Activated naive CD8-positive, alpha-beta T cell treated with anti-CD3 and anti-CD28 coated beads, Interleukin-2, amount 10 ng/mL, durations not matched to agents 7 days and 5 days (primary cell): ENCODE data around the gene THAP2. TPM values are rescaled to one million over a fixed set of nuclear protein-coding genes. Genes with fewer than 3 reads are reported as not detected.

Experiments used
- ATAC-seq: fragments of 150-1000 bp; cut with Tn5 transposase; one replicate; pipeline ENCODE4 v1.10.0; 2021; ENCODE audit warnings: low read depth, moderate library complexity
- POLR2A ChIA-PET: fragments of 350-600 bp; sonication (Branson Sonifier 250); formaldehyde crosslinking; loops from one replicate; lab custom pipeline; 2021; ENCODE audit warnings: antibody characterized with exemption; lab: Charles Lee
- DNase-seq: peaks from one replicate; pipeline ENCODE4 v3.0.0; 2021
- H3K27ac Mint-ChIP-seq: one replicate; pipeline ENCODE4 v1.8.0; 2022; ENCODE audit warnings: mild to moderate bottlenecking, mixed read lengths
- H3K27me3 Mint-ChIP-seq: one replicate; pipeline ENCODE4 v1.8.0; 2022; ENCODE audit warnings: mild to moderate bottlenecking, moderate library complexity, mixed read lengths
- H3K36me3 Mint-ChIP-seq: one replicate; pipeline ENCODE4 v1.8.0; 2021; ENCODE audit warnings: mild to moderate bottlenecking, mixed read lengths
- H3K4me1 Mint-ChIP-seq: one replicate; pipeline ENCODE4 v1.8.0; 2021; ENCODE audit warnings: mixed read lengths
- H3K4me3 Mint-ChIP-seq: one replicate; pipeline ENCODE4 v1.8.0; 2022; ENCODE audit warnings: mild to moderate bottlenecking, moderate library complexity, mixed read lengths
- H3K9me3 Mint-ChIP-seq: one replicate; pipeline ENCODE4 v1.8.0; 2021; ENCODE audit warnings: mixed read lengths
- total RNA-seq, 2 experiments: library from RNA; stranded (reverse); gene quantifications; one replicate each; pipeline ENCODE4 v1.2.3, GENCODE V29; 2021

THAP2 gene
- total RNA-seq, 2 experiments from 2014 or later = 5.7 to 8.4 TPM

- no peaks in the 10 kb centered on the region for H3K36me3 Mint-ChIP-seq
- DNase-seq (no peak), ATAC-seq (no peak)
- POLR2A ChIA-PET = no interaction called here
- peaks cover 4% of the 10 kb centered on the region for H3K27me3 Mint-ChIP-seq
- no peaks in the 10 kb centered on the region for H3K4me1 Mint-ChIP-seq
- no peaks in the 10 kb centered on the region for H3K9me3 Mint-ChIP-seq
- H3K27ac Mint-ChIP-seq = no peak overlapping the region
- H3K4me3 Mint-ChIP-seq = no peak overlapping the region
Measured at GRCh38 chr12:71725011-71725410, 60.9 kb downstream of the THAP2 start.

GRCh38 chr12:71726548-71726947 lies 62.4 kb downstream of the THAP2 start:
- peaks cover 4% of the 10 kb centered on the region for H3K27me3 Mint-ChIP-seq
- no peak overlapping the region for H3K27ac Mint-ChIP-seq
- H3K4me3 Mint-ChIP-seq = no peak overlapping the region
- H3K4me1 Mint-ChIP-seq = no peaks in the 10 kb centered on the region
- H3K36me3 Mint-ChIP-seq = no peaks in the 10 kb centered on the region
- ATAC-seq (no peak), DNase-seq (no peak)
- H3K9me3 Mint-ChIP-seq = no peaks in the 10 kb centered on the region
- POLR2A ChIA-PET = no interaction called here

- Mint-ChIP-seq H3K27ac (no peak overlapping the region), H3K27me3 (peaks cover 4% of the 10 kb centered on the region), H3K4me1 (no peaks in the 10 kb centered on the region), H3K36me3 (no peaks in the 10 kb centered on the region), H3K9me3 (no peaks in the 10 kb centered on the region), H3K4me3 (no peak overlapping the region)
- no peak for ATAC-seq
- POLR2A ChIA-PET = no interaction called here
- no peak for DNase-seq
Measured at GRCh38 chr12:71727958-71728357, 63.9 kb downstream of the THAP2 start.

Other genes starting within 250 kb of the THAP2 start
- not detected for gene LGR5, start 224.5 kb upstream of the THAP2 start, total RNA-seq
- 10 to 100 TPM; 70.2 to 78.3 TPM for gene ZFC3H1, start 453 bp upstream of the THAP2 start, total RNA-seq
- gene TMEM19, start 21.8 kb downstream of the THAP2 start, total RNA-seq = 10 to 100 TPM; 17.0 to 18.5 TPM
- 10 to 100 TPM; 63.8 to 66.3 TPM for gene RAB21, start 90.6 kb downstream of the THAP2 start, total RNA-seq
- 10 to 100 TPM; 46.7 to 55.7 TPM for gene TBC1D15, start 175.5 kb downstream of the THAP2 start, total RNA-seq